HEK293 (cell line): ENCODE measurements around the gene ICAM3.
A peak's percentile ranks its signal among the peaks of the same experiment; 100 is the strongest.

Source experiments
- CTCF ChIA-PET: fragments of 350-600 bp; formaldehyde crosslinking; extraction: SDS; loops from one replicate; lab custom pipeline; 2021; ENCODE audit warnings: antibody characterized with exemption; lab: Yijun Ruan, JAX
- POLR2A ChIA-PET: fragments of 300-600 bp; formaldehyde crosslinking; extraction: SDS; loops from one replicate; lab custom pipeline; 2020; ENCODE audit warnings: antibody characterized with exemption, inconsistent platforms; lab: Yijun Ruan, JAX
- H3K27ac ChIP-seq: fragments of 200-500 bp; sonication (Bioruptor generic); 2 replicates; pipeline ENCODE4 v1.5.1; 2014; ENCODE audit warnings: low read depth, low read length, control low read depth, inconsistent platforms; ENCODE audit errors: extremely low read depth
- H3K36me3 ChIP-seq, 2 experiments: fragments of 200-500 bp in 1 of 2; sonication (Bioruptor generic) in 1 of 2; 1 replicate in 1 of 2; 2 replicates in 1 of 2; pipeline ENCODE4 v1.5.1; 2014 to 2017; ENCODE audit warnings: inconsistent platforms in 2 of 2, low read length in 2 of 2; ENCODE audit not compliant: control insufficient read depth in 2 of 2, insufficient read depth in 1 of 2
- H3K4me1 ChIP-seq: fragments of 200-500 bp; sonication (Bioruptor generic); 2 replicates; pipeline ENCODE4 v1.5.1; 2014; ENCODE audit warnings: mild to moderate bottlenecking, low read length, inconsistent platforms; ENCODE audit not compliant: control insufficient read depth, insufficient read depth
- H3K4me3 ChIP-seq: 2 replicates; pipeline ENCODE4 v1.5.1; 2011; ENCODE audit warnings: low read depth, mild to moderate bottlenecking, control low read depth, low read length, moderate library complexity
- H3K9me3 ChIP-seq: fragments of 200-500 bp; sonication (Bioruptor generic); 2 replicates; pipeline ENCODE4 v1.5.1; 2014; ENCODE audit warnings: low read depth, low read length, inconsistent platforms; ENCODE audit not compliant: control insufficient read depth, insufficient read depth
- BCL11A ChIP-seq: fragments of 450-650 bp; formaldehyde crosslinking; IDR thresholded peaks from 2 replicates; pipeline ENCODE4 v1.5.1; 2016; ENCODE audit warnings: low read depth, missing biosample characterization, missing genetic modification characterization
- HOXD13 ChIP-seq: sonication (generic); formaldehyde crosslinking; IDR thresholded peaks from 2 replicates; pipeline ENCODE4 v1.8.0; 2022; ENCODE audit warnings: missing genetic modification reagents, borderline replicate concordance
- OSR2 ChIP-seq: fragments of 450-650 bp; formaldehyde crosslinking; IDR thresholded peaks from 2 replicates; pipeline ENCODE4 v1.5.1; 2016; ENCODE audit warnings: missing biosample characterization, missing genetic modification characterization
- WT1 ChIP-seq: fragments of 450-650 bp; formaldehyde crosslinking; IDR thresholded peaks from 2 replicates; pipeline ENCODE4 v1.5.1; 2016; ENCODE audit warnings: missing biosample characterization, missing genetic modification characterization
- ZBTB1 ChIP-seq: fragments of 450-650 bp; formaldehyde crosslinking; IDR thresholded peaks from 2 replicates; pipeline ENCODE4 v1.5.1; 2016; ENCODE audit warnings: missing biosample characterization, missing genetic modification characterization
- ZBTB17 ChIP-seq: fragments of 450-650 bp; formaldehyde crosslinking; IDR thresholded peaks from 2 replicates; pipeline ENCODE4 v1.5.1; 2016; ENCODE audit warnings: missing biosample characterization, missing genetic modification characterization
- ZFP69B ChIP-seq: fragments of 450-650 bp; formaldehyde crosslinking; IDR thresholded peaks from 2 replicates; pipeline ENCODE4 v1.5.1; 2016; ENCODE audit warnings: missing biosample characterization, missing genetic modification characterization
- ZNF132 ChIP-seq: fragments of 450-650 bp; formaldehyde crosslinking; IDR thresholded peaks from 2 replicates; pipeline ENCODE4 v1.5.1; 2017; ENCODE audit warnings: missing biosample characterization, missing genetic modification characterization, borderline replicate concordance
- ZNF335 ChIP-seq: fragments of 450-650 bp; formaldehyde crosslinking; conservative IDR thresholded peaks from 2 replicates; pipeline ENCODE4 v1.5.1; 2016; ENCODE audit warnings: missing biosample characterization, missing genetic modification characterization
- ZNF416 ChIP-seq: fragments of 450-650 bp; formaldehyde crosslinking; IDR thresholded peaks from 2 replicates; pipeline ENCODE4 v1.5.1; 2016; ENCODE audit warnings: missing biosample characterization, missing genetic modification characterization
- ZNF629 ChIP-seq: fragments of 450-650 bp; formaldehyde crosslinking; IDR thresholded peaks from 2 replicates; pipeline ENCODE4 v1.5.1; 2017; ENCODE audit warnings: missing biosample characterization, missing genetic modification characterization
- ZNF76 ChIP-seq: fragments of 450-650 bp; formaldehyde crosslinking; IDR thresholded peaks from 2 replicates; pipeline ENCODE4; 2016; ENCODE audit warnings: low read depth, missing biosample characterization, missing genetic modification characterization, borderline replicate concordance
- ZSCAN16 ChIP-seq: fragments of 450-650 bp; formaldehyde crosslinking; IDR thresholded peaks from 2 replicates; pipeline ENCODE4 v1.5.1; 2016; ENCODE audit warnings: missing biosample characterization, missing genetic modification characterization
- TF ChIP-seq, protein P1 (sequence below): fragments of 450-650 bp; formaldehyde crosslinking; IDR thresholded peaks from 2 replicates; pipeline ENCODE4 v1.5.0; 2017; ENCODE audit warnings: missing biosample characterization, missing genetic modification characterization, borderline replicate concordance
- TF ChIP-seq, protein P2 (sequence below): fragments of 450-650 bp; formaldehyde crosslinking; IDR thresholded peaks from 2 replicates; pipeline ENCODE4 v1.5.1; 2017; ENCODE audit warnings: missing biosample characterization, missing genetic modification characterization
- TF ChIP-seq, protein P3 (sequence below): fragments of 450-650 bp; formaldehyde crosslinking; IDR thresholded peaks from 2 replicates; pipeline ENCODE4 v1.5.1; 2016; ENCODE audit warnings: missing biosample characterization, missing genetic modification characterization, low read depth
- TF ChIP-seq, protein P4 (sequence below): fragments of 450-650 bp; formaldehyde crosslinking; IDR thresholded peaks from 2 replicates; pipeline ENCODE4 v1.5.1; 2016; ENCODE audit warnings: missing biosample characterization, missing genetic modification characterization
- TF ChIP-seq, protein P5 (sequence below): fragments of 450-650 bp; formaldehyde crosslinking; IDR thresholded peaks from 2 replicates; pipeline ENCODE4 v1.5.1; 2016; ENCODE audit warnings: missing biosample characterization, missing genetic modification characterization
- TF ChIP-seq, protein P6 (sequence below): fragments of 450-650 bp; formaldehyde crosslinking; IDR thresholded peaks from 2 replicates; pipeline ENCODE4 v1.5.1; 2016; ENCODE audit warnings: missing biosample characterization, missing genetic modification characterization, borderline replicate concordance

ICAM3 gene

DNA sequence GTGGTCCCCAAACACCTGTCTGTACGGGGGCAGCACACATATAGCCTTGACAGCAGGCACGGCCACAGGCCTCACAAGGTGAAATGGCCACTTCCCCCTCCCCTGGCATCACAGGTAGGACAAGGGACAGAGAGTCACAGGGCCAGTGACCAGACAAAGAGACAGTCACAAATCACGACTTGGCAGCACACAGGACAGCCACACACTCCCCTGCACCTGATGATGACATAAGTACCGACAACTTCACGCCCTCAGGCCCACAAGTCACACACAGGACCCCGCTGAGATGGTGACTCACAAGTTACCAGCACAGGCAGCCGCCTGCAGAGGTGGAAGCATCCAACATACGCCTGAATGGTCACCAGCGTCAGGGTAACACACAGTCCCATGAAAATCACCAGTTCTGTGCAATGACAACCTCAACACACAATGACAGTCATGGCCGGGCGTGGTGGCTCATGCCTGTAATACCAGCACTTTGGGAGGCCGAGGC lies 24.4 kb upstream of the ICAM3 start (continued):
- no peak for TF ChIP-seq HOXD13 (CRISPR knock-in tag)
- TF ChIP-seq WT1 (tag by site-specific recombination), result no peak
- TF ChIP-seq, protein P1, sequence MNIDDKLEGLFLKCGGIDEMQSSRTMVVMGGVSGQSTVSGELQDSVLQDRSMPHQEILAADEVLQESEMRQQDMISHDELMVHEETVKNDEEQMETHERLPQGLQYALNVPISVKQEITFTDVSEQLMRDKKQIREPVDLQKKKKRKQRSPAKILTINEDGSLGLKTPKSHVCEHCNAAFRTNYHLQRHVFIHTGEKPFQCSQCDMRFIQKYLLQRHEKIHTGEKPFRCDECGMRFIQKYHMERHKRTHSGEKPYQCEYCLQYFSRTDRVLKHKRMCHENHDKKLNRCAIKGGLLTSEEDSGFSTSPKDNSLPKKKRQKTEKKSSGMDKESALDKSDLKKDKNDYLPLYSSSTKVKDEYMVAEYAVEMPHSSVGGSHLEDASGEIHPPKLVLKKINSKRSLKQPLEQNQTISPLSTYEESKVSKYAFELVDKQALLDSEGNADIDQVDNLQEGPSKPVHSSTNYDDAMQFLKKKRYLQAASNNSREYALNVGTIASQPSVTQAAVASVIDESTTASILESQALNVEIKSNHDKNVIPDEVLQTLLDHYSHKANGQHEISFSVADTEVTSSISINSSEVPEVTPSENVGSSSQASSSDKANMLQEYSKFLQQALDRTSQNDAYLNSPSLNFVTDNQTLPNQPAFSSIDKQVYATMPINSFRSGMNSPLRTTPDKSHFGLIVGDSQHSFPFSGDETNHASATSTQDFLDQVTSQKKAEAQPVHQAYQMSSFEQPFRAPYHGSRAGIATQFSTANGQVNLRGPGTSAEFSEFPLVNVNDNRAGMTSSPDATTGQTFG (tag by site-specific recombination), result no peak
- no peak for TF ChIP-seq ZNF132 (tag by site-specific recombination)
- TF ChIP-seq BCL11A (tag by site-specific recombination), result peak; percentile 39; the same call in 1 of the 2 replicates
- peak; percentile 96 for TF ChIP-seq ZNF629 (tag by site-specific recombination)
- TF ChIP-seq ZNF76 (tag by site-specific recombination), result no peak
- TF ChIP-seq ZBTB1, result no peak
- TF ChIP-seq ZFP69B (tag by site-specific recombination), result peak; percentile 54; the same call in 1 of the 2 replicates
- TF ChIP-seq, protein P2, sequence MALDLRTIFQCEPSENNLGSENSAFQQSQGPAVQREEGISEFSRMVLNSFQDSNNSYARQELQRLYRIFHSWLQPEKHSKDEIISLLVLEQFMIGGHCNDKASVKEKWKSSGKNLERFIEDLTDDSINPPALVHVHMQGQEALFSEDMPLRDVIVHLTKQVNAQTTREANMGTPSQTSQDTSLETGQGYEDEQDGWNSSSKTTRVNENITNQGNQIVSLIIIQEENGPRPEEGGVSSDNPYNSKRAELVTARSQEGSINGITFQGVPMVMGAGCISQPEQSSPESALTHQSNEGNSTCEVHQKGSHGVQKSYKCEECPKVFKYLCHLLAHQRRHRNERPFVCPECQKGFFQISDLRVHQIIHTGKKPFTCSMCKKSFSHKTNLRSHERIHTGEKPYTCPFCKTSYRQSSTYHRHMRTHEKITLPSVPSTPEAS (tag by site-specific recombination), result no peak
- TF ChIP-seq ZNF416 (tag by site-specific recombination), result no peak
- peak; percentile 27; the same call in 1 of the 2 replicates for TF ChIP-seq ZBTB17

DNA sequence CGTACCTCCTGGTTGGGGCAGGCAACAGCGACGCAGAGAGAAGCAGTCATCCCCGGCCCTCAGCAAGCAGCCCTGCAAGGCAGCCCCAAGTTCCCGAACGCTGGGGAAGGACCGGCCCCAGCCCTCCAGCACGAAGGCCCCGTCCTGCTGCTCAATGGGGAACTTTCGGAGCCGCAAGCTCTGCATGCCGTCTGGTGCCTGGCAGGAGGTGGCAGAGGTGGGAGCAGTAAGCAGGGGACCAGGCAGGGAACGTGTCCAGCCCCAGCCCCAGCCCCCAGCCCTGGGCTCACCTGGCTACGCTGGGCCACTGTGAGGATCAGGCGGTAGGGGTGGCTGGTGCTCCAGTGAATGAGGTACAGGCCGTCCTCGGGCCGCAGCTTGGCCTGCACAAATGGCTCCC lies 22.8 kb upstream of the ICAM3 start:
- Histone ChIP-seq H3K4me3 (no peak overlapping the region), H3K4me1 (no peaks in the 10 kb centered on the region), H3K27ac (no peak overlapping the region), H3K9me3 (no peaks in the 10 kb centered on the region), H3K36me3 (peaks cover 19 to 81% of the 10 kb centered on the region in 2 experiments; a peak in 2 of 3 replicates)
- ChIA-PET POLR2A (interaction anchor here (0.6 kb wide), 2 partner anchors 29 to 154 kb away, joined by 3 to 5 read pairs; no protein-coding TSS in a partner anchor), CTCF (no interaction called here)
- no peak for TF ChIP-seq OSR2 (tag by site-specific recombination)
- TF ChIP-seq, protein P3, sequence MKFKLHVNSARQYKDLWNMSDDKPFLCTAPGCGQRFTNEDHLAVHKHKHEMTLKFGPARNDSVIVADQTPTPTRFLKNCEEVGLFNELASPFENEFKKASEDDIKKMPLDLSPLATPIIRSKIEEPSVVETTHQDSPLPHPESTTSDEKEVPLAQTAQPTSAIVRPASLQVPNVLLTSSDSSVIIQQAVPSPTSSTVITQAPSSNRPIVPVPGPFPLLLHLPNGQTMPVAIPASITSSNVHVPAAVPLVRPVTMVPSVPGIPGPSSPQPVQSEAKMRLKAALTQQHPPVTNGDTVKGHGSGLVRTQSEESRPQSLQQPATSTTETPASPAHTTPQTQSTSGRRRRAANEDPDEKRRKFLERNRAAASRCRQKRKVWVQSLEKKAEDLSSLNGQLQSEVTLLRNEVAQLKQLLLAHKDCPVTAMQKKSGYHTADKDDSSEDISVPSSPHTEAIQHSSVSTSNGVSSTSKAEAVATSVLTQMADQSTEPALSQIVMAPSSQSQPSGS (tag by site-specific recombination), result no peak
- no peak for TF ChIP-seq ZNF335
- TF ChIP-seq, protein P4, sequence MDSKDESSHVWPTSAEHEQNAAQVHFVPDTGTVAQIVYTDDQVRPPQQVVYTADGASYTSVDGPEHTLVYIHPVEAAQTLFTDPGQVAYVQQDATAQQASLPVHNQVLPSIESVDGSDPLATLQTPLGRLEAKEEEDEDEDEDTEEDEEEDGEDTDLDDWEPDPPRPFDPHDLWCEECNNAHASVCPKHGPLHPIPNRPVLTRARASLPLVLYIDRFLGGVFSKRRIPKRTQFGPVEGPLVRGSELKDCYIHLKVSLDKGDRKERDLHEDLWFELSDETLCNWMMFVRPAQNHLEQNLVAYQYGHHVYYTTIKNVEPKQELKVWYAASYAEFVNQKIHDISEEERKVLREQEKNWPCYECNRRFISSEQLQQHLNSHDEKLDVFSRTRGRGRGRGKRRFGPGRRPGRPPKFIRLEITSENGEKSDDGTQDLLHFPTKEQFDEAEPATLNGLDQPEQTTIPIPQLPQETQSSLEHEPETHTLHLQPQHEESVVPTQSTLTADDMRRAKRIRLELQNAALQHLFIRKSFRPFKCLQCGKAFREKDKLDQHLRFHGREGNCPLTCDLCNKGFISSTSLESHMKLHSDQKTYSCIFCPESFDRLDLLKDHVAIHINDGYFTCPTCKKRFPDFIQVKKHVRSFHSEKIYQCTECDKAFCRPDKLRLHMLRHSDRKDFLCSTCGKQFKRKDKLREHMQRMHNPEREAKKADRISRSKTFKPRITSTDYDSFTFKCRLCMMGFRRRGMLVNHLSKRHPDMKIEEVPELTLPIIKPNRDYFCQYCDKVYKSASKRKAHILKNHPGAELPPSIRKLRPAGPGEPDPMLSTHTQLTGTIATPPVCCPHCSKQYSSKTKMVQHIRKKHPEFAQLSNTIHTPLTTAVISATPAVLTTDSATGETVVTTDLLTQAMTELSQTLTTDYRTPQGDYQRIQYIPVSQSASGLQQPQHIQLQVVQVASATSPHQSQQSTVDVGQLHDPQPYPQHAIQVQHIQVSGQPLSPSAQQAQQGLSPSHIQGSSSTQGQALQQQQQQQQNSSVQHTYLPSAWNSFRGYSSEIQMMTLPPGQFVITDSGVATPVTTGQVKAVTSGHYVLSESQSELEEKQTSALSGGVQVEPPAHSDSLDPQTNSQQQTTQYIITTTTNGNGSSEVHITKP (tag by site-specific recombination), result no peak
- no peak for TF ChIP-seq ZSCAN16 (tag by site-specific recombination)
- TF ChIP-seq, protein P5, sequence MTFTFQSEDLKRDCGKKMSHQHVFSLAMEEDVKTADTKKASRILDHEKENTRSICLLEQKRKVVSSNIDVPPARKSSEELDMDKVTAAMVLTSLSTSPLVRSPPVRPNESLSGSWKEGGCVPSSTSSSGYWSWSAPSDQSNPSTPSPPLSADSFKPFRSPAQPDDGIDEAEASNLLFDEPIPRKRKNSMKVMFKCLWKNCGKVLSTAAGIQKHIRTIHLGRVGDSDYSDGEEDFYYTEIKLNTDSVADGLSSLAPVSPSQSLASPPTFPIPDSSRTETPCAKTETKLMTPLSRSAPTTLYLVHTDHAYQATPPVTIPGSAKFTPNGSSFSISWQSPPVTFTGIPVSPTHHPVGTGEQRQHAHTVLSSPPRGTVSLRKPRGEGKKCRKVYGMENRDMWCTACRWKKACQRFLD (tag by site-specific recombination), result no peak
- TF ChIP-seq ZBTB17, result no peak
- TF ChIP-seq, protein P6, sequence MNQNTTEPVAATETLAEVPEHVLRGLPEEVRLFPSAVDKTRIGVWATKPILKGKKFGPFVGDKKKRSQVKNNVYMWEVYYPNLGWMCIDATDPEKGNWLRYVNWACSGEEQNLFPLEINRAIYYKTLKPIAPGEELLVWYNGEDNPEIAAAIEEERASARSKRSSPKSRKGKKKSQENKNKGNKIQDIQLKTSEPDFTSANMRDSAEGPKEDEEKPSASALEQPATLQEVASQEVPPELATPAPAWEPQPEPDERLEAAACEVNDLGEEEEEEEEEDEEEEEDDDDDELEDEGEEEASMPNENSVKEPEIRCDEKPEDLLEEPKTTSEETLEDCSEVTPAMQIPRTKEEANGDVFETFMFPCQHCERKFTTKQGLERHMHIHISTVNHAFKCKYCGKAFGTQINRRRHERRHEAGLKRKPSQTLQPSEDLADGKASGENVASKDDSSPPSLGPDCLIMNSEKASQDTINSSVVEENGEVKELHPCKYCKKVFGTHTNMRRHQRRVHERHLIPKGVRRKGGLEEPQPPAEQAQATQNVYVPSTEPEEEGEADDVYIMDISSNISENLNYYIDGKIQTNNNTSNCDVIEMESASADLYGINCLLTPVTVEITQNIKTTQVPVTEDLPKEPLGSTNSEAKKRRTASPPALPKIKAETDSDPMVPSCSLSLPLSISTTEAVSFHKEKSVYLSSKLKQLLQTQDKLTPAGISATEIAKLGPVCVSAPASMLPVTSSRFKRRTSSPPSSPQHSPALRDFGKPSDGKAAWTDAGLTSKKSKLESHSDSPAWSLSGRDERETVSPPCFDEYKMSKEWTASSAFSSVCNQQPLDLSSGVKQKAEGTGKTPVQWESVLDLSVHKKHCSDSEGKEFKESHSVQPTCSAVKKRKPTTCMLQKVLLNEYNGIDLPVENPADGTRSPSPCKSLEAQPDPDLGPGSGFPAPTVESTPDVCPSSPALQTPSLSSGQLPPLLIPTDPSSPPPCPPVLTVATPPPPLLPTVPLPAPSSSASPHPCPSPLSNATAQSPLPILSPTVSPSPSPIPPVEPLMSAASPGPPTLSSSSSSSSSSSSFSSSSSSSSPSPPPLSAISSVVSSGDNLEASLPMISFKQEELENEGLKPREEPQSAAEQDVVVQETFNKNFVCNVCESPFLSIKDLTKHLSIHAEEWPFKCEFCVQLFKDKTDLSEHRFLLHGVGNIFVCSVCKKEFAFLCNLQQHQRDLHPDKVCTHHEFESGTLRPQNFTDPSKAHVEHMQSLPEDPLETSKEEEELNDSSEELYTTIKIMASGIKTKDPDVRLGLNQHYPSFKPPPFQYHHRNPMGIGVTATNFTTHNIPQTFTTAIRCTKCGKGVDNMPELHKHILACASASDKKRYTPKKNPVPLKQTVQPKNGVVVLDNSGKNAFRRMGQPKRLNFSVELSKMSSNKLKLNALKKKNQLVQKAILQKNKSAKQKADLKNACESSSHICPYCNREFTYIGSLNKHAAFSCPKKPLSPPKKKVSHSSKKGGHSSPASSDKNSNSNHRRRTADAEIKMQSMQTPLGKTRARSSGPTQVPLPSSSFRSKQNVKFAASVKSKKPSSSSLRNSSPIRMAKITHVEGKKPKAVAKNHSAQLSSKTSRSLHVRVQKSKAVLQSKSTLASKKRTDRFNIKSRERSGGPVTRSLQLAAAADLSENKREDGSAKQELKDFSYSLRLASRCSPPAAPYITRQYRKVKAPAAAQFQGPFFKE (tag by site-specific recombination), result no peak
